NCI-H146 (cell line): ENCODE measurements around the gene ACTR5.
A peak's percentile ranks its signal among the peaks of the same experiment; 100 is the strongest.
"Not testable (repeated sequence)": the region's sequence is repeated elsewhere in the genome, so short reads cannot be mapped to it uniquely, and the experiment has no call there.

ENCODE experiments used
- DNase-seq: peaks from one replicate; lab custom pipeline; 2025; lab: John Stamatoyannopoulos, UW

ACTR5 gene

DNA sequence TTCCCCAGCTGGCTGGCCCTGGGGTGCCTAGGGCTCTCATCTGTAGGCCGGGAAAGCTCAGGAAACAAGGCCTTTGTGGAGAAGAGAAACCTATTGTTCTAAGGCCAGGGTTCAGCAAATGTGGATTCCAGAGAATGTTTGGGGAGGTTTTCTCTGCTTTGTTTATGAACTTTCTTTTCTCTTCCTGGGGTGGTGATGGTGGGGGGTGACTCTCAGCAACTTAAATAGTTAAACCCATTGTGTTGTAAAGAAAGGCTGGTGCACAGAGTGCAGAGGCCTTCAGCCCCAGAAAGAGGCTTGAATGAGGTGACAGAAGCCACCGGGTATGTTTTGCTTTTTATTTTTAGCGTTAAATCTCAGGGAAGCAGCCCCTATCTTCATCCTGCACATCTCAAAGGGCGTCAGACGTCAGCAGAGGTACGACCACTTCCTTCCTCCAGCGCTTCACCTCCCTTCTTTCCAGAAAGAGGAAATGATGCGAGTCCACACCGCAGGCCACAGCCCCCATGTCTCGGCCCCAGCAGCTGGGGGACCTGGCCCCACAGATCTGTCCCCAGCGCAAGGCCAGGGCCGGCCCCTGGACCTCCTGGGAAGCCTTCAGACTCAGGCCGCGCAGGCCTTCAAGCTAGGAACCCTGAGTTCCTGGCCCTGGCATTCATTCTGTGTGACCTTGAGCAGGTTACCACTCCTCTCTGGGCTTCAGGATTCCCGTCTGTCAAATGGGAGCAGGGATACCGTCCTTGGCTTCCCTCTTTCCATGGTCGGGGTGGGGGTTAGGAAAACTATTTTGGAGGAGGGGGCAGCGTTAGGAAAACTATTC lies 56.6 kb downstream of the ACTR5 start:
- no peak for DNase-seq

DNA sequence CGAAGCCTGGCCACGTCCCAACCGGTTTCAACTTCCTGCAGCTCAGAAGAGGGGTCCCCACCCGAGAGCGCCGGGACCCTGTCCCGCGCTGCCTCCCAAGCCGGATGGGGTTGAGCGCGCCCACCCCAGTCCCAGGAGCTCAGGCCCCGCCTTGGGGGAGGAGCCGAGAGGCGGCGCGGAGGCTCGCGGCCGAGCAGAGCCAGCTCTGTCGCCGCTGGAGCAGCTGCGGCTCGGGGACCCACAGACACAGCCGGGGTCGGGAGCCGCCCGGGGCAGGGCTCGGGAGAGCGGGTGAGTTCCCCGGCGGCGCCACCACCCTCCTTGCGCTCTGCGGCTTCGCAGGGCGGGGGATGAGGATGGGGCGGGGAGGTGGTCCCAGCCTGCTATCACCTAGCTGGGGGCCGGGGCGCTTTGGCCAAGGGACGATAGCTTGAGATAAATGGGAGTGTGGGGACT lies 57.3 kb downstream of the ACTR5 start, which contains the start of gene PPP1R16B:
Gene PPP1R16B (plus strand): TSS at position 196 of the 456 bp plus-strand sequence. CDS start 30,229 bp downstream, outside the sequence.
- peak; percentile 66 for DNase-seq

DNA sequence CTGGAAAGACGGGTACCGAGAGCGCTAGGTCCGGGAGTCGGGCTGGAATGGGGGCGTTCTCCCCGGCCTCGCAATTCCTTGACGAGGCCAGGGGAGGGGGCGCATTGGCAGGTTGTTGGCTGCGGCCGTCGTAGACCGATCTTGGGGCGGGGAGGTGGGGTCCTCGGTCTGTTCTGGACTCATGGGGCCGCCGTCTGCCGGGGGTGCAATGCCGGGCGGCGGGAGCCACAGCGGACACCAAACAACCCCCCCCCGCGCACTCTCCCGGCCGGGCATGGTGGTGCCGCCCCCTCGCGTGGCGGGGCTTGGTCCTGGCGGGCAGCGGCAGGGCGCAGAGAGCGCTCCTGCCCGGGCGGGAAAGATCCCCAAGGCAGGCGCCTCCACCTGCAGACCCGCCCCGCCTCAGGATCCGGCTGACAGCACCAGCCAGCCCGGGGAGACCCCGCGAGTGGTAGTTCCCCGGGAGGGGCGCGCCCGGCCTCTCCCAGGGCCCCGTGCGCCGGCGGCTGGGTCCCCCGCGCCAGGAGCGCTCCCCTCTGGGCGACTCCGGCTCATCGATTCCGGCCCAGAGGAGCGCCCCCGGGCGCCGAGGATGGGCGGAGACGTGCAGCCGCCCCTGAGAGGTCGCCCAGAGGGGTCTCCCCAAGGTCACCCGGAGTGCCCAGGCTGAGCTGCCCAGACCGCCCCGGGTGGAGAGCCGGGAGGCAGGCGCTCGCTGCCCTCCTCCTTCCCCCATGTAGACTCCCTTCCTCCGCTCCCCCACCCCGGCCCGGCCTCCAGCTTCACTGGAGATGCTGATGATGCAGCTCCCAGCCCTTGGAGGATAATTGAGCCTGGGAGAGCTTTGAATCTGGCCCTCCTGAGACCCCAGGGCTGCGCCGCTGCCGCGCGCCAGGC lies 57.9 kb downstream of the ACTR5 start:
- peak; percentile 55 for DNase-seq

DNA sequence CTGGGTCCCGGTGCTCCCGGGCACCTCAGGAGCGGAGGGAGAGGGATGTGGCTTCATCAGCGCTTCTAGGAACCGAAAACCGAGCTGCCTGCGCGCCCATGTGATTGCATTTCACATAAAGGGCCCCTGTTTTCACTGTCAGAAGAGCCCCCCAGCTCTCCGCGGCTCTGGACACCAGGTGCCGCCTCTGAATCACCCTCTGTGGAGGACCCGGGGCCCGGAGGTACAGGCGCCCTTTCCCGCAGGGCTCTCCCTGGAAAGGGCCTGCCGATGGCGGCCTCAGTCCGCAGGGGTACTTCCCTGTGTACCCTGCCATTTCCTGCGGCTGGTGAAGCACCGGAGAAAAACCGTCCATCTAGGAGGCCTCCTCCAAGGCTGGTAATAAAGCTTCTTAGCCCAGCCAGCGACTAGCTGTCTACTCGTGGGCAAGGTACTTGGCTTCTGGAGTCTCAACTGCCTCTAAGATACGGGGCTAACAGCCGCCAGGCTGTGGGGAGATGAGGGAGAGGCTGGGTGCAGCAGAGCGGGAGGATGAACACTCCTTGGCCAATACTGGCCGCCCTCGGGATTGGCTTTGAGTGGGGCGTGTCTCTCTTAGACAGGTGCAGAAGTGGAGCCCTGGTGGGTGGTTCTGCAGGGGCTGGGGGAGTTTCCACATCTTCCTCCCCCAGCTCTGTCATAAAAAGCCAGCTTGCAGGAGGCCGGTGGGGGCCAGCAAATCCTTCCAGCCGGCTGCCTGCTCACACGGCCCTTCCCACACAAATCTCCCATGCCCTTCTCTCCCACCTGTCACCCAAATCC lies 58.8 kb downstream of the ACTR5 start:
- peak; percentile 81 for DNase-seq

DNA sequence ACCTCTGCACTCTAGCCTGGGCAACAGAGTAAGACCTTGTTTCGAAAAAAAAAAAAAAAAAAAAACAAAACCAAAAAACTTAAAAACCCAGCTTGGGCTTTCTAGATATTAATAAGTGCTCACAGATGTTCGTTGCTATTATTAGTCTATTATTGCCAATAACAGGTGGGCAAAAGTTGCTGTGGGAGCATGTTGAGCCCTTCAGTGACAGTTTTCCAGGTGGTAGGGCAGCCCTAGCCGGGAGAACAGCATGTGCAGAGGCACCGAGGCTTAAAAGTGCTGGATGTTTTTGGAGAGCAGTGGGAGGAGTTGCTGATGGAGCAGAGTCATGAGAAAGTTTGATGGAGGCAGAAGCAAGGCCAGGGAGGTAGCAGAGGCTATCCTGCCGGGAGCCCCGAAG lies 61.7 kb downstream of the ACTR5 start:
- DNase-seq: no peak

DNA sequence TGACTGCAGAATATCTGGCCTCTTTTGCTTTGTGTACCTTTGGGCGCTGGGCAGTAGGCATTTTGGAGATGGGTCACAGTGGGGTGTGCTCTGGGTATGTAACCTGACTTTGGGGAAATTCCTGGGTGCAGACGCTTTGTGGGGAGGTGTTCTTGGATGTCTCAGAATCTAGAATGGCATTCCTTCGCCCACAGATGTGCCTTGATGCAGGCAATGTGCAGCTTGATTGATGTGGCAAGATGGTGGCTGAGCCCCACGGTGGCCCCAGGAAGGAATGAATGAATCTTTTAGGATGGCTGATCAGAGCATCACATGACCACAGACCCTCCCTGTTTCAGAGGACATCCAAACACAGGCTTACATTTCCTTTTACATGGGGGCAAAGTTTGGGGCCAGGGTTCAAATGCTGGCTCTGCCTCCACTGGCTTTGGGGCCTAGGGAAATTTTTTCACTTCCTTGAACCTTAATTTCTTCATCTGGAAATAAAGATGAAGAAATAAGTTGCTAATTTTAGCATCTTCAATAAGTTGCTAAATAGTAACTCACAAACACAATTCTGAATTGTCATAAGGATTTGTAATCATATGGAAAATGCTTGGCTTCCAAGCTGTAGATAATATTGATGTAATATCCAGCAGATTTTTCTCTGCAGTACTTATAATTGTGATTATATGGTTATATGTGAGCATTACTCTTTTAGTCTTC lies 62.8 kb downstream of the ACTR5 start:
- no peak for DNase-seq

DNA sequence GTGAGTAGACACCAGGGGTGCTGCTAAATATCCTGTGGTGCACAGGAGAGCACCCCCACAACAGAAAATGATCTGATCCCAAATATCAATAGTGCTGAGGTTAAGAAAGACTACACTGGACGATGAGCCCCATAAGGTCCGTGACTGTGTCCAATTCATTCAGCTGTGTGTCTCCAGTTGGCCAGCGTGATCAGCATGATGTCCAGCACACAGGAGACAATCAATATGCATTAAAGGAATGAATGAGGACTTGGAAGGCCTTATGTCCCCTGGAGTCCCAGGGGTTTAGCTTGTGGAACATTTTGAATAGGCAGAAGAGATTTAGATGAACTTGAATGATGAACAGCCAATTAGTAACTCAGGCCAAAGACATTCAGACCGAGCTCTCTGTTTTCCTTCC lies 63.5 kb downstream of the ACTR5 start:
- no peak for DNase-seq

DNA sequence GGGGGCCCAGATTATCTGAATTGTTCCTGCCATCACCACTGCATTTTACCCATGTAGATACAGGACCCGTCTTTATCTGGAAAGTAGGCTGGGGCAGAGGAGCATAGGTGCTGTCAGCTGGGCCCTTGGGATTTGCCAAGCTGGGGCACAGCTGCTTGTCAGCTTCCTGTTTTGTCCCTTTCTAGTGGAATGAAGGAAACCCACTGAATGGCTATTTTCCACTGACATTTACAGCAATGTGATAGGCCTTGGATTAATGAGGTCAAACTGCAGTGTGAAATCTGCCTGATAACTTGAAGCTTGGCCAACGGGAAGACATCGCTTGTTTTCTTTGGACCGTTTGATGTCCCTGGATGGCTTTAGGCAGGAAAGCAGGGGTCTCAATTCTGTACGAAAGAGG lies 63.9 kb downstream of the ACTR5 start:
- DNase-seq: no peak

DNA sequence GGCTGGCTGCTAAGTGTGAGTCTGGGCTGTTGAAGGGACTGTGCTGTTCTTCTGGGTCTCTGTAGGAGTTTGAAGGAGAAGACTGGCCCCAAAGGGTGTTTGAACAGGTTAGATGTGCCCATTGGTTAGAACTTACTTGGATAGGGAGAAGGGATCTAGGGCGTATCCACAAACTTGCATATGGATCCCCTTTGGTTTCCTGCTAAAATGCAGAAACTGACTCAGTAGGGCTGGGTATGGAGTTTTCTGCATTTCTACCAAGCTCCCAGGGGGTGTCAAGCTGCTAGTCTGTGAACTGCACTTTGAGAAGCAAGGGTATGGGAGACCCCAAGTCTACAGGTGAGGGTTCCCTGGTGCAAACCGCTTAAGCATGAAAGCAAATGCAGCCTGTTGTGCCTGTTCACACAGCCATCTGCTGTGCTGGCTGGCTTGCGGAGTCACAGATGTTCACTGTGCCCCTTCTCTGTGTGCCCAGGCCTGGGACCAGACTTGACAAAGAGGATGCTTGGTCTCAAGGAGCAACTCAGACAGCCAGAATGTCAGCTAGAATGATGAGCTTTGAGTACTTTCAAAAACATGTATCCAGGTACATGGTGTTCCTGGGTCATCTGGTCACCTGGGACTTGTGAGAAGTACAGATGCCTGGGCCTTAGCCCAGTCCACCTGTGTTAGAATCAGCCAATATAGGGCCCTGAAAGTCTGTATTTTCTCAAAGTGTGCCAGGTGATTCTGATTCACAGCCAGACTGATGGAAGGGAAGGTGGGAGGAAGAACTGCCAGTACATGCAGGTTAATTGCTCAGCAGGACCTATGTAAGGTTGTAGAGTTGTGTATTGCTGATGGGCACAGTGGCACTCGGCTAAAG lies 64.7 kb downstream of the ACTR5 start:
- DNase-seq: no peak

DNA sequence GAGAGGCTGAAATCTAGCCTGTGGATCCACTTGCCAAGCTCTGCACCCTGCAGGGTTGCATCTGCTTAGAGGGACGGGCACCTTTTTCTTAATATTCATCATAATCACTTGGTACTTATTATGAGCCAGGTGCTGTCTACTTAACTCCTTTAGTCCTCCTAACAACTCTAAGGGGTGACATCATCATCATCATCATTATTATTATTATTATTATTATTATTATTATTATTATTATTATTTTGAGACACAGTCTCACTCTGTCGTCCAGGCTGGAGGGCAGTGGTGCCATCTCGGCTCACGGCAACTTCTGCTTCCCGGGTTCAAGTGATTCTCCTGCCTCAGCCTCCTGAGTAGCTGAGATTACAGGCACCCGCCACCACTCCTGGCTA lies 65.3 kb downstream of the ACTR5 start:
- DNase-seq: not testable (repeated sequence)

DNA sequence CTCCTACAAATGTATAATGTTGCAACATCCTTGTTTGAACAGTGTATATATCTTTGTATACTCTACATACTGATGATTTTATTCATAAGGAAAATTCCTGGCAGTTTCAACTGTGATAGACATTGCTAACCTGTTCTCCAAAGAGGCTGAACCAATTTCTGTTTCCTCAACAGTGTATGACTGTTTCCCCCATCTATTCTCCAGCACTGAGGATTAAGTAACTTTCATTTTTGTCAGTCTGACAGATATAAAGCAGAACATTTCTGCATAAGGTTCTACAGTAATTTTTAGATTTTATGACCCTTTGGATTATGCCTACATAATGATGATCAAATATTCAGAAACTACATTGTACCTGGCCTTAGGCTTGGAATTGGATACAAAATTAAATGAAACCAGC lies 67.2 kb downstream of the ACTR5 start:
- DNase-seq: no peak

DNA sequence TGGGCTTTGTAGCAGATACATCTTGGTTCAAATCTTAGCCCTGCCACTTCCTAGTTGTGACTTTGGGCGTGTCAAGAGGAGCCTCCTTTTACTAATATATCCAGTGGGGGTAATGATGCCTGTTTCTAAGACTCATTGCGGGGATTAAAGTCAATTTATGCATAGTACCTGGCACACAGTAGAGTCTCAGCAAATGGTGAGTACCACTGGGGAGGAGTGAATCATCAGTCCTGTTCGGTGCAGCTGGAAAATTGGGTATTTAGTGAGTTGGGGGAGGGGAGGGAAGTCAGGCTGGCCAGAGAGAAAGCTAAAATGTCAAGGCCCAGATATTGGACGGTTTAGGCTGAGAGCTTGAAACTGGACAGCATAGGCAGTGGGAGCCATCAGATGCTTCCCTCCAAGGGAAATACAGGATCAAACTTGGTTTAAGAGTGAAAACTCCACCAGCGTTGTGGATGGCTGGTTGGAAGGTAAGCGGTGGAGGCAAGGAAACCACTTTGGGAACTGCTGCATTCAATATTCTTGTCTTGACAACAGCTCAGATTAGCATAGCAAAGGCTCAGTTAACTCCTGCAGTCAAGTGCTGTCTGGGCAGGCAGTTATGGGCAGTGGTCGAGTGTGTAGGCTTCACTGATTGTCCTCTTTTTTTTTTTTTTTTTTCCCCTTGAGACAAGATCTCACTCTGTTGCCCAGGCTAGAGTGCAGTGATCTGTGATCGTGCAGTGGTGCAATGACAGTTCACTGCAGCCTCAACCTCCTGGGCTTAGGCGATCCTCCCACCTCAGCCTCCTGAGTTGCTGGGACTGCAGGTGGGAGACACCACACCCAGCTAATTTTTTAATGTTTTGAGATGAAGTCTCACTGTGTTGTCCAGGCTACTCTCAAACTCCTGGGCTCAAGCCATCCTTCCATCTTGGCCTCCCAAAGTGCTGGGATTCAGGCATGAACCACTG lies 70.1 kb downstream of the ACTR5 start:
- no peak for DNase-seq
